Frontal cortex (tissue), 4 donors: Measurements from ENCODE around the gene KCTD14. TPM values are rescaled to one million over a fixed set of nuclear protein-coding genes. Genes with fewer than 3 reads are reported as not detected.
"Not testable (repeated sequence)": the region's sequence is repeated elsewhere in the genome, so short reads cannot be mapped to it uniquely, and the experiment has no call there.

Source experiments
- DNase-seq, 2 donors: peaks; one replicate each; pipeline ENCODE4 v3.0.0; 2012; ENCODE audit warnings: low spot score in 2 of 2
- FAIRE-seq: peaks from 2 replicates; lab custom pipeline; 2012; peaks lifted over from hg19 to GRCh38; lab: Jason Lieb, UNC
- total RNA-seq: library from RNA; depleted of rRNA; stranded (reverse); fragments of >200 nt; gene quantifications from one replicate; pipeline ENCODE4 v1.2.3, GENCODE V29; 2014
- donor health status: control.
- donor health status: control.
- donor health status: control.

KCTD14 gene, protein sequence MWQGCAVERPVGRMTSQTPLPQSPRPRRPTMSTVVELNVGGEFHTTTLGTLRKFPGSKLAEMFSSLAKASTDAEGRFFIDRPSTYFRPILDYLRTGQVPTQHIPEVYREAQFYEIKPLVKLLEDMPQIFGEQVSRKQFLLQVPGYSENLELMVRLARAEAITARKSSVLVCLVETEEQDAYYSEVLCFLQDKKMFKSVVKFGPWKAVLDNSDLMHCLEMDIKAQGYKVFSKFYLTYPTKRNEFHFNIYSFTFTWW
- total RNA-seq: 0.82 TPM

DNA sequence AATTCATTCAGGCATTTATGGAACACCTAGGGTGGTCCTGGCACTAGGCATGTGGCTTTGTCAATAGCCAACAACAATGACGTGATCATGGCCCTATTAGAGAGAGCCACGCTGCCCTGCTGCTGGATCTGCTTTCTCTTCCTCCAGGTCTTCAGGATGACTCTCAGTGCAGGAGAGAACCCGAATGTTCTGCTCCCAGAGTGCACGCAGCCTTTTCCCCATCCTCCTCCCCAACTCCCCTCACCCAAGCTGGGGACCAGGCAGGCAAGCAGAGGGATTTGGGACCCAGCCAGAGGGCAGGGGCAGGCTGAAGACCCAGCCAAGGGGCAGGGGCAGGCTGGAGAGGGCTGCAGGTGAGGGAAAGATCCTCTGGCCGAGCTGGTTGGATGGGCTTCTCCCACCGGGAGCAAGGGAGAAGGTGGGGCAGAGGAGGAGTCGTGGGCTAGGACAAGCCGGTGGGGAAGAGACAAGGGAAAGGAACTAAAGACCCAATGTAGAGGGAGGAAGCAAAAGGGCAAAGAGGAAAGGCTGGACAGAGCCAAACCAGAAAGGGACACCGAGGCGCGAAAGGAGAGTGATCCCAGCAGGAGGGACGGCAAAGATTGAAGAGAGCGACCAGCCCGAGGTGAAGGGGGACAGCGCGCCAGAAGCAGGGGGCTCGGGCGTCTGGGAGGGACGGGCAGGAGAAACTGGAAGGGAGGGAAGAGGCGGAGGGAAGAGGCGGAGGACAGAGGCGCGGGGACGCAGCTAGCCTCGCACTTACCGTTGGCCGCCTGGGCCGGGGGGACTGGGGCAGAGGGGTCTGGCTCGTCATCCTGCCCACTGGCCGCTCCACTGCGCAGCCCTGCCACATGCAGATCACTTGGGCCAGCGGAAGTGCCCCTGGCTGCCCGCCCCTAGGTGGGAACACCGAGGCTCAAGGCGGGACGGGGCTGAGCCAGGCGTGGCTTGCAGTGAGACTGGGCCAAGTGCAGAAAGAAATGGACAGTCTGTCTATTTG lies at the start of gene KCTD14:
TSS of gene KCTD14 (minus strand) at position 880 of the 1,000 bp plus-strand sequence. CDS start at position 853, 27 bp downstream.
- FAIRE-seq (no peak), DNase-seq (no peak)

DNA sequence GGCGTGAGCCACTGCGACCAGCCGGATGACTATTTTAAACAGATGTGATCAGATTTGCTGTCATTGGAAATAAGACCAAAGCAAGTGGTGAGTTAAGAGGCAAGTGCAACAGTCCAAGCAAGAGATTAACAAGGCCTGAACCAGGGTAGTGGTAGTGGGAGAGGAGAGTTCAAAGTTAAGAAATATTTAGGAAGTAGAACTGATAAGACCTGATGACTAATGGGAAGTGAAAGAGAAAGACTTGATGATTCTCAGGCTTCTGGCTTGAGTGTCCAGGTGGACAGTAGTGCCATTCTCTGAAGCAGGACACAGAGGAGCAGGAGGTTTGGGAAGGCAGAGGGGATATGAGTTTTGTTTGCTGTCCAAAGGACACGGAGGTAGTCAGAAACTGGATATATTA lies 49.4 kb upstream of the KCTD14 start:
- DNase-seq (no peak), FAIRE-seq (no peak)

DNA sequence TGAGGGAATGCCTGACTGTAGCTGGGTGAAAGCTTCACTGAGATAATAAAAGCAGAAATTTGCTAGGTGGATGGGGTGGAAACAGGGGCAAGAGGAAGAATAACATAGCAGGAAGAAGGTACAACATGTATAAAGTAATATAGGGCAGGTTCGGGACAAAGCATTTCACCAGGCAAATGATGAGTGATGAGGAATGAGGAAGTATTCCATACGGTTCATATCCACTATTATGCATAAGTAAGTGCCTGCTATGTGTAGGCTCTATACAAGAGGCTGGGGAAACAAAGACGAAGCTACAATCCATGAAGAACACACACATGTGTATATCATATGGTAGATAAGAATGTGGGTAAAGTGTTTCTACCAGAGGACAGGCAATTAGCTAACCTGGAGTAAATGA lies 48.6 kb upstream of the KCTD14 start:
- DNase-seq (no peak), FAIRE-seq (no peak)

DNA sequence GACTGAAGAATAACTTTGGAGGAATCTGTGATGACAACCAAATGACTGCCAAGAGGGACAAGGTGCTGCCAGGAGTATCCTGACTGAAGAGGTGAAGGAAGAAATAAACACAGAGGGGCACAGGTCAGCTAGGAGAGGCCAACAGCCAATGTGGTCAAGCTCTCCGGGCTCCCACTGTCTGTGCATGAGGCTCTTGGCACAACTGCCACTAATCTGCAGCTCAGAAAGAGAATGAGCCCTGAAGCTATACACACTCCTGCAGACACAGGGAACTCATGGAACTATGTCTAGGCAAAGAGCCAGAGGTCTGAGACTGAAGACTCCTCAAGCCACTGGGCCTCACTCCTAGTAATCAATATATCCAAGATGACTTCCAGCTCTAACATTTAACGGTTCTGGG lies 47.5 kb upstream of the KCTD14 start:
- FAIRE-seq (no peak), DNase-seq (no peak)

DNA sequence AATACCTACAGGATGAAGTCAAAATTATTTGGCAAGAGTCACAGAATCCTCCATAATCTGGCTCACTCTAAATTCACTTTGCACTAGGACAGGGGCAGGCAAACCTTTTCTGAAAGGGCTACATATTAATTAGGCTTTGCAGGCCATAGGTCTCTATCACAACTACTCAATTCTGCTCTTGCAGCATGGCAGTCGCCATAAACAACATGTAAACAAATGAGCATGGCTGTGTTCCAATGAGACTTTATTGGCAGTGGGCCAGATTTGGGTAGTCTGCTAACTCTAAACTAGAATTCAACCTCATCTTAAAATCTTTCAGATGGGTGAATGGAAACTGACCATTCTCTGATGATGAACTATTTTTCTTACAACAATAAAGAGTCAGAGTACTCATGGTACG lies 46.4 kb upstream of the KCTD14 start:
- DNase-seq (no peak), FAIRE-seq (no peak)

DNA sequence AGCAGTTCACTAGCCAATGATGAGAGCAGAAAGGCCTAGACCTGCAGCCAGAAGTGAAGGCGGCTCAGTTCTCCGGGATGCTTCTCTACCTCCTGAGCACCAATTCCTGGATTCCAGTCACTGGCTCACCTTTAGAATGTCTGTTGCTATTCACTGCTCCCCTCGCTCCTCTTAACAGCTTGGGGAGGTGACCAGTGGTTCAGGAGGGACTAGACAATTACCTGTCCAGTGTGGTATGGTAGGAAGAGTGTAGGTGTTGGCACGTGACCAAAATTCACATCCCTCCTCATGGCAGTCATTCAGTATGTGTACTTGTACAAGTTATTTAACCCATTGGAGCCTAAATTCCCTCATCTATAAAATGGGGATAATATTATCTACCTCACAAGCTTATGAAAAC lies 44.6 kb upstream of the KCTD14 start:
- FAIRE-seq (no peak), DNase-seq (no peak)

DNA sequence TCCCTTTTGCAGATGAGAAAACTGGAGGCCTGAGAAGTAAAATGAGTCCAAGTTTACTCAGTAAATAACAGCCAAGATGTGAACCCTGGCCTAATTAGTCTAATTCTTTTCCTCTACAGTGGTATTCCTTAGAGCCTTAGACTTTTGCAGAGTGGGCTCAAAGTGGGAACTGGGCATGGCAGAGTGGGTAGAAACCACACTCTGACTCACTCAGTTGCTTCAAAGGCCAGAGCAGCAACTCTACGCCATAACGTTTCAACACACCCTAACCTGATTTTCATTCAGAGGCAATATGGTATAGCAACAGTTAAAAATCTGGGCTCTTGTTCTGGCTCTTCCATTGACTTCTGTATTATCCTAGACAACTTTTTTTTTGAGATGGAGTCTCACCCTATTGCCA lies 43.4 kb upstream of the KCTD14 start:
- FAIRE-seq (no peak), DNase-seq (no peak)

DNA sequence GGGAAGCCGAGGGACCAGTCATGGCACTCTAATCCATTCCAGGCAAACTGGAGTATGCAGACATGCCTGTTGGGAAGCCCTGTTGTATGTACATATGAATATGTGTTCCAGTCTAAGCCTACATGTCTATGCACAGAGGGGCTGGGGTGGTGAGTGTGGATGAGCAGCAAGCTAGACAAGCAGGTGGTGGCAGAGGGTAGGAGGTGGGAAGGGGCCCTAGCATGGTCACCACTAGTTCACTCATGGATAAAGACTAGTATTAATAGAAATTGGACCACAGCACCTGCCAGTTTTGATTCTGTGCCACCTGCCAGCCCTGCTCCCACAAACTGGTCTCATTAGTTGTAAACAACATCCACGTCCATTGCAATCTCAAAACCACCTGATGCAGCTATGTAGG lies 42.1 kb upstream of the KCTD14 start:
- FAIRE-seq: no peak
- no peak for DNase-seq

DNA sequence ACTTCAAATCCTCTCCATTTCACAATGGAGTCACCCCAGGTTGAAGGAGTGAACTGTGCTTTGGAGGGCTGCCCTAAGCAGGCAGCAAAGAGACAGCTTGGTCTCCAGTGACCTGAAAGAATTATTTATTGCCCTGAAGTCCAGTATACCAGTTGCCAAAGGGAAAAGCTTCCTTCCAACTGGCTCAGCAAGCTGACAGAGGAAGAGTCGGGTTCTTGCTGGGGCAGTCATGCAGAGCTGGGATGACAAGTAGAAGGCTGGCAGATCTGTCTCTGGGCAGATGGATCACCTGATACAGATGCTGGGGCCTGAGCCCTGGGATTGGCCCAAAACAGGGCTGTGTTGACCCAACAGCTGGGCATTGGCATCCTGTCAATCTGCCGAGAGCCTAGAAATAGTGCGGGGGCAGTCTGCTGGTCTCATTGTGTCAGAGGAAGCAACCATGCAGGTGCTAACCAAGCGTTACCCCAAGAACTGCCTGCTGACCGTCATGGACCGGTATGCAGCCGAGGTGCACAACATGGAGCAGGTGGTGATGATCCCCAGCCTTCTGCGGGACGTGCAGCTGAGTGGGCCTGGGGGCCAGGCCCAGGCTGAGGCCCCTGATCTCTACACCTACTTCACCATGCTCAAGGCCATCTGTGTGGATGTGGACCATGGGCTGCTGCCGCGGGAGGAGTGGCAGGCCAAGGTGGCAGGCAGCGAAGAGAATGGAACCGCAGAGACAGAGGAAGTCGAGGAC lies 40.5 kb upstream of the KCTD14 start, which contains the start of gene THRSP:
TSS of gene THRSP (plus strand) at position 422 of the 742 bp plus-strand sequence. CDS start at position 443, 21 bp downstream.
- FAIRE-seq: no peak

DNA sequence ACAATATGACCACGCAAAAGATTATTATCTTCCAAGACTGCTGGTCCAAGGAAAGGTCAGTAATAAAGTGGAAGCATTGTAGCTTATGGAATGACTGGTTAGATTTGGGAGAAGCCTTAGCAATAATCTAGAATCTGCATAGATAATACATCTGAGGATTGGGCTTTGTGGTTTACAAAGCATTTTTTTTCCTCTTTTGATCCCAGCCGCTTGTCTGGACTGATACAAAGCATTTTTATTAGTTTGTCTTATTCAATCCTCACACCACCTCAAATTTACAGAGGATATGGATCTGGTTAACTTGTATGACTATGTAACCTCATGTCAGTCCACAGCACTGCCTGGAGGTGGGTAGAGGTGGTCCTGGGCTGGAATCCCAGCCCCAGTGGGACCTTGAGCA lies 39.6 kb upstream of the KCTD14 start:
- no peak for DNase-seq
- FAIRE-seq: no peak

More for the DNA sequence above, 40.5 kb upstream of the KCTD14 start, which contains the start of gene THRSP:
- no peak for DNase-seq

DNA sequence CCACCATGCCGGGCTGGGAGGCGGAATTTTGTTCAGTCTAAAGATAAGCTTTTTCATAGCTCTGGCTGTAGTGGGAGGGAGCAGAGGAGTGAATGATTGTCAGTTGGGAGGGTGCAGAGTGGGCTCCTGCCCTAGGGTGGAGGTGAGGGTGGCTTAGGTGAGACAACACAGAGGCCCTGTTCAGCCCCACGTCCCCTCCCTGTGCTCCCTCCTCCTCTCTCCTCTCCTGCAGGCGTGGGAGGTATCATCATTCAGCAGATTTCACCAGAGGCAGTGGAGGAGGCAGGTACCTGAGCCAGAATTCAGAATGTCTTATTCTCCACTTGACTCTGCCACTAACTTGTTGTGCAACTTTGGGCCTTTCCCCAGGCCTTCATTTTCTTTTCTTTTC lies 38.8 kb upstream of the KCTD14 start:
- FAIRE-seq: no peak

DNA sequence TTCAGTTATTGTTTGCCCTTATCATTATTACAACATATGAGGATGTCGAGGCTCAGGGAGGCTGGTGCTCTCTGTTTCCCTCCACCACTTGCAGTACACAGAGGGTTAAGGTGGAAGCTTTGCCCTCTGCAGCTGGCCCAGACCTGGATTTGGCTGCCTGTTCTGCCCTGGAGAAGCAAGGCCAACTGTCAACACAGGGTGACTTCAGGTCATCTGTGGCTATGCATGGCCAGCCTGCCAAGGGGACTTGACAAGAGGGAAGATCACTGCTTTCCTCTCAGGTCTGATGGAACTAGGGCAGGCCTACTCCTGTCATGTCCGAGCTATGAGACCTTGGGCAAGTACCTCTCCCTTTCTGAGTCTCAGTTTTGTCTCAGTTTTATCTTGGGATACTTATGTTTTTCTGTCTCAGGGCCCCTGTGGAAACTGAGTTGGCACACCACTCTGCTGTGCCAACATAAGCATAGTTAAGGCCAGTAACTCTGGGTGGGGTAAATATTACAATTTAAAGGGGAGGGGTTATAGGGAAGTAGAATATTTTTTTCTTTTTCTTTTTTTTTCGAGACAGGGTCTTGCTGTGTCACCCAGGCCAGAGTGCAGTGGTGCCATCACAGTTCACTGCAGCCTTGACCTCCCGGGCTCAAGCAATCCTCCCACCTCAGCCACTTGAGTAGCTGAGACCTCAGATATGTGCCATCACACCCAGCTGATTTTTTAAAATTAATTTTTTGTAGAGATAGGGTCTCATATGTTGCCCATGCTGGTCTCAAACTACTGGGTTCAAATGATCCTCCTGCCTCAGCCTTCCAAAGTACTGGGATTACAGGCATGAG lies 38.2 kb upstream of the KCTD14 start:
- no peak for FAIRE-seq

More for the DNA sequence above, 38.8 kb upstream of the KCTD14 start:
- peak in 1 of 2 donors; percentile 37 for DNase-seq

DNA sequence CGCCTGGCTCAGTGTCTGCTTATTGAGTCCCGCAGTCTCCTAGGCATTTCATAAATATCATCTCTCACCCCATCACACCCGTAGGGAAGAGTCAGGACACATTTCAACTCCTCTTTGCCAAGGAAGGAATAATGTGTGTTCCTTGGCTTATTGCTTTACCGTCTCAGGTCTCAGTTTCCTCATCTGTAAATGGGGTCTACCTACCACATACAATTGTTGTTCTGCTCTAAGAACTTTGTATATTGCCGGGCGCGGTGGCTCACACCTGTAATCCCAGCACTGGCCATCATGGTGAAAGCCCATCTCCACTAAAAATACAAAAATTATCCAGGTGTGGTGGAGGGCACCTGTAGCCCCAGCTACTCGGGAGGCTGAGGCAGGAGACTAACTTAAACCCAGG lies 37.5 kb upstream of the KCTD14 start:
- no peak for FAIRE-seq

More for the DNA sequence above, 38.2 kb upstream of the KCTD14 start:
- DNase-seq: no peak

DNA sequence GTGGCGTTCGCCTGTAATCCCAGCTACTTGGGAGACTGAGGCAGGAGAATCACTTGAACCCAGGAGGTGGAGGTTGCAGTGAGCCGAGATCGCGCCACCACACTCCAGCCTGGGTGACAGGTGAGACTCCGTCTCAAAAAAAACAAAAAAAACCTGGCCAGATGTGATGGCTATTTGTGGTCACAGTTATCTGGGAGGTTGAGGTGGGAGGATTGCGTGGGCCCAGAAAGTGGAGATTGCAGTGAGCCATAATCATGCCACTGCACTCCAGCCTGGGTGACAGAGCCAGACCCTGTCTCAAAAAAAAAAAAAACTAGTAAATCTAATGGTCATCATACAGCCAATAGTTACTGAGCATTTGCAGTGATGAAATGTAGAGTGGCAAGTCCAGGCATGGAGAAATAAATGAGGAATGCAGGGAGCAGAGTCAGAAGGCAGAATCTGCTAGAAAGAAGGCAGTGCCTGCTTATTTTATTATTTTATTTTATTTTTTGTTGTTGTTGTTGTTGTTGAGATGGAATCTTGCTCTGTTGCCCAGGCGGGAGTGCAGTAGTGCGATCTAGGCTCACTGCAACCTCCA lies 36.8 kb upstream of the KCTD14 start:
- not testable (repeated sequence) for DNase-seq, FAIRE-seq

More for the DNA sequence above, 37.5 kb upstream of the KCTD14 start:
- no peak for DNase-seq

DNA sequence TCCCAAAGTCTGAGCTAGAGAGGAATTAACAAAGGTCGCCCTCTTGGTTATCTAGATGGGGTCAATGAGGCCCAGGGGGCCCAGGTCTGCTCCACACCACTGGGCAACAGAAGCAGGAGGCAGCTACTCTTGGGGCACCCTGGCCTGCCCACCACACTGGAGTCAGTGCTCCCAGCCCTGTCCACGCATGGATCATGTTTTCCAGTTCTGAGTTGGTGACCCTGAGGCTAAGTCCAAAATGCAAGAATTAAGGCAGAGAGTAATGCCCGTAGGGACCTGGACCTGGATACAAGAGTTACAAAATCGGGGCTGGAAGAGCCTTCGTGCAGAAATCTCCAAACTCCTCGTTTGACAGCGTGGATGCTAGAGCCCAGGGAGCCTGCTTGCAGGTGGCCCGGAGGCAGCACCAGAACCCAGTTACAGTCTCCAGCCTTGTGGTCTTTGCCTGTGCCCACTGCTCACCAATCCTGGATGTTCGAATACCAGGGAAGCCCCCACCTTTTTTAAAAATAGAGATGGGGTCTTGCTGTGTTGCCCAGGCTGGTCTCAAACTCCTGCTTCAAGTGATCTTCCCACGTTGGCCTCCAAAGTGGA lies 34.5 kb upstream of the KCTD14 start:
- FAIRE-seq (no peak), DNase-seq (no peak)

DNA sequence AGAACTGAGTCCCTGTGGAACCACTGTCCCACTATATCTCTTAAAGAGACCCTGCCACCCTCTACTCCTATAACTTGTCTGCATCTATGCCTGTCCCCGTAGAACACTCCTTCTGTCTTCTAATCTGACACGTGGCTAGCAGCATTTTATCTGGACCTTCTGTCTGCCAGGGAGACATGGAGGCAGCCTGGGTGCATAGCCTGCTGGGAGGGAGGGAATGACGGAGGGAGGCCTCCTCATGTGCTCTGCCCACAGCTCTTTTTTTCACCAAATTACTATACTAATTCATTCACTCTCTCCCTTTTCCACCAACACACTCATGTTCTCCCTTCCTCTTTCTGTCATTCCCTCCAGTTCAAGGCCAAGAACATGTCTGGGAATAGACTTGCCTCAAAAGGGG lies 33.0 kb upstream of the KCTD14 start:
- DNase-seq: no peak
- FAIRE-seq: no peak

DNA sequence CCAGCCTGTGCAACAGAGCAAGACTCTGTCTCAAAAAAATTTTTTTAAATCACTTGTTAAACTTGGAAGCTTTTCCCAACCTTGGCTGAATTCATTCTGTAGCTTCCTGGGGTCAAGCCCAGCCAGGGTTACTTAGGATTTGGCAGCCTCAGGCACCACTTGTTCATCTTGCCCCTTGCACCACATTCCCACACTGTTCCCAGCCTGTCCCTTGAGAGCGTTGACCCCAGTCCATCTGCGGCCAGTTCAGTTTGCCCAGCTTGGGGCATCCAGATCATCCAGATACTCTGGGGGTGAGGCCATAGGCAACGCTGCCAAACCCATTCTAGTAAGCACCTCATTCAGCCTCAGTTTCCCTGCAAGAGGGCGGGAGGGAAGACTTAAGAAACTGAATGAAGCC lies 31.9 kb upstream of the KCTD14 start:
- FAIRE-seq (no peak), DNase-seq (no peak)
